ENCODE results near the gene TMEM140. TPM values are rescaled to one million over a fixed set of nuclear protein-coding genes. Genes with fewer than 3 reads are reported as not detected.
A peak's percentile ranks its signal among the peaks of the same experiment; 100 is the strongest.

TMEM140 gene
- total RNA-seq: 10 to 100 TPM in 3 of 4 donors, 1 to 10 TPM in 1; 9.3 to 21.8 (median 16.0) TPM

GRCh38 chr7:135147899-135148721, at the start of gene TMEM140:
Gene TMEM140, plus strand, starts transcription at chr7:135148072. Its CDS starts 16,370 bp downstream, at chr7:135164442.
- Histone ChIP-seq H3K27ac (peak within 1 kb of the TSS; percentile 89 to 99 (median 90)), H3K4me3 (peak within 1 kb of the TSS; percentile 54 to 95), H3K4me1 (peaks cover 0 to 65% (median 6%) of the 10 kb centered on the region in 3 donors), H3K36me3 (no peaks in the 10 kb centered on the region), H3K9me3 (no peaks in the 10 kb centered on the region), H3K27me3 (no peaks in the 10 kb centered on the region)
- TF ChIP-seq POLR2A (IDR thresholded peaks at IDR 0.05) (peak in 1 of 2 donors; percentile 16), POLR2AphosphoS5 (IDR thresholded peaks at IDR 0.05) (peak; percentile 89), EP300 (IDR thresholded peaks at IDR 0.05) (no peak)
- TF ChIP-seq, protein P1, sequence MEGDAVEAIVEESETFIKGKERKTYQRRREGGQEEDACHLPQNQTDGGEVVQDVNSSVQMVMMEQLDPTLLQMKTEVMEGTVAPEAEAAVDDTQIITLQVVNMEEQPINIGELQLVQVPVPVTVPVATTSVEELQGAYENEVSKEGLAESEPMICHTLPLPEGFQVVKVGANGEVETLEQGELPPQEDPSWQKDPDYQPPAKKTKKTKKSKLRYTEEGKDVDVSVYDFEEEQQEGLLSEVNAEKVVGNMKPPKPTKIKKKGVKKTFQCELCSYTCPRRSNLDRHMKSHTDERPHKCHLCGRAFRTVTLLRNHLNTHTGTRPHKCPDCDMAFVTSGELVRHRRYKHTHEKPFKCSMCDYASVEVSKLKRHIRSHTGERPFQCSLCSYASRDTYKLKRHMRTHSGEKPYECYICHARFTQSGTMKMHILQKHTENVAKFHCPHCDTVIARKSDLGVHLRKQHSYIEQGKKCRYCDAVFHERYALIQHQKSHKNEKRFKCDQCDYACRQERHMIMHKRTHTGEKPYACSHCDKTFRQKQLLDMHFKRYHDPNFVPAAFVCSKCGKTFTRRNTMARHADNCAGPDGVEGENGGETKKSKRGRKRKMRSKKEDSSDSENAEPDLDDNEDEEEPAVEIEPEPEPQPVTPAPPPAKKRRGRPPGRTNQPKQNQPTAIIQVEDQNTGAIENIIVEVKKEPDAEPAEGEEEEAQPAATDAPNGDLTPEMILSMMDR (IDR thresholded peaks at IDR 0.05): peak in 1 of 4 experiments; percentile 40
- ATAC-seq: peak; percentile 77
- 11 to 23% methylated on average over 11 to 13 of the region's 13 CpGs for WGBS, 2 donors (ENCODE audit: low coverage in 1 of 2)

DNA sequence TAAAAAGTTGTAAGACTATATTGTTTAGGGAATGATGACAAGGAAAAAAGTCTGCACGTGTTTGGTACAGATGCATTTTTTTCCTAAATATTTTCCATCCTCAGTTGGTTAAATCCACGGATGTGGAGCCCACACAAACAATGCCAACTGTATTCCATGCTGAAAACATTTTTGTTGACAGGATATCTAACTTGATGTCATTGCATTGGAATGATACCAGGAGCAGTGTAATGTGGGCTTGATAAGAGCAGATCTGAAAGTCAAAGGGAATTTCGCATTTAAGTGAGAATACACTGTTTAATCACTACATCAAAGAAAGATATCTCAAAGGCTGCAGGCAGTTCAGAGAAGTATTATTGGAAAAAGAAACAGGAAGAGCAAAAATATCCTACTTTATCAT, 49.5 kb upstream of the TMEM140 start:
- no peak overlapping the region for H3K4me3 ChIP-seq
- no peaks in the 10 kb centered on the region for H3K9me3 ChIP-seq
- H3K27me3 ChIP-seq: no peaks in the 10 kb centered on the region
- no peaks in the 10 kb centered on the region for H3K36me3 ChIP-seq
- no peaks in the 10 kb centered on the region for H3K4me1 ChIP-seq
- H3K27ac ChIP-seq: no peak overlapping the region
- TF ChIP-seq, protein P1 (IDR thresholded peaks at IDR 0.05): no peak
- no peak for TF ChIP-seq EP300 (IDR thresholded peaks at IDR 0.05)
- TF ChIP-seq POLR2A (IDR thresholded peaks at IDR 0.05): no peak
- no peak for TF ChIP-seq POLR2AphosphoS5 (IDR thresholded peaks at IDR 0.05)
- ATAC-seq: no peak
- 39 to 57% methylated on average over 3 of the region's 3 CpGs for WGBS, 2 donors (ENCODE audit: low coverage in 1 of 2)

- peaks cover 0 to 5% (median 0%) of the 10 kb centered on the region in 3 donors for H3K9me3 ChIP-seq
- no peaks in the 10 kb centered on the region for H3K4me1 ChIP-seq
- no peak overlapping the region for H3K4me3 ChIP-seq
- H3K27me3 ChIP-seq: no peaks in the 10 kb centered on the region
- no peaks in the 10 kb centered on the region for H3K36me3 ChIP-seq
- TF ChIP-seq POLR2A (IDR thresholded peaks at IDR 0.05) (no peak), POLR2AphosphoS5 (IDR thresholded peaks at IDR 0.05) (no peak), EP300 (IDR thresholded peaks at IDR 0.05) (no peak)
- TF ChIP-seq, protein P1 (IDR thresholded peaks at IDR 0.05): no peak
- H3K27ac ChIP-seq: no peak overlapping the region
- no peak for ATAC-seq
Measured at GRCh38 chr7:135100856-135101255, 47.0 kb upstream of the TMEM140 start.

- no peaks in the 10 kb centered on the region for H3K4me1 ChIP-seq
- no peak for TF ChIP-seq EP300 (IDR thresholded peaks at IDR 0.05)
- no peak for TF ChIP-seq POLR2AphosphoS5 (IDR thresholded peaks at IDR 0.05)
- TF ChIP-seq POLR2A (IDR thresholded peaks at IDR 0.05): no peak
- TF ChIP-seq, protein P1 (IDR thresholded peaks at IDR 0.05): no peak
- ATAC-seq: no peak
- H3K36me3 ChIP-seq: no peaks in the 10 kb centered on the region
- H3K9me3 ChIP-seq: peaks cover 0 to 5% (median 0%) of the 10 kb centered on the region in 3 donors
- H3K27me3 ChIP-seq: no peaks in the 10 kb centered on the region
- no peak overlapping the region for H3K4me3 ChIP-seq
- no peak overlapping the region for H3K27ac ChIP-seq
Measured at GRCh38 chr7:135102372-135102771, 45.5 kb upstream of the TMEM140 start.

GRCh38 chr7:135109562-135109961, 38.3 kb upstream of the TMEM140 start:
- Histone ChIP-seq H3K36me3 (no peaks in the 10 kb centered on the region), H3K27me3 (no peaks in the 10 kb centered on the region), H3K4me1 (no peaks in the 10 kb centered on the region), H3K27ac (no peak overlapping the region), H3K9me3 (peaks cover 0 to 5% (median 0%) of the 10 kb centered on the region in 3 donors), H3K4me3 (no peak overlapping the region)
- no peak for TF ChIP-seq EP300 (IDR thresholded peaks at IDR 0.05)
- TF ChIP-seq POLR2AphosphoS5 (IDR thresholded peaks at IDR 0.05): no peak
- TF ChIP-seq, protein P1 (IDR thresholded peaks at IDR 0.05): no peak
- TF ChIP-seq POLR2A (IDR thresholded peaks at IDR 0.05): no peak
- ATAC-seq: no peak
- WGBS, 2 donors (ENCODE audit: low coverage in 1 of 2): 80% methylated on average over 1 of the region's 4 CpGs; no CpG with 5 or more reads in 1 of the 2 donors

Measured in gastroesophageal sphincter (tissue), 4 donors.